ENCODE results near the gene PHF8.
A peak's percentile ranks its signal among the peaks of the same experiment; 100 is the strongest.

Gene PHF8

GRCh38 chrX:54012830-54013500 lies 31.3 kb downstream of the PHF8 start:
- no peak for DNase-seq (ENCODE audit: low read depth)

DNA sequence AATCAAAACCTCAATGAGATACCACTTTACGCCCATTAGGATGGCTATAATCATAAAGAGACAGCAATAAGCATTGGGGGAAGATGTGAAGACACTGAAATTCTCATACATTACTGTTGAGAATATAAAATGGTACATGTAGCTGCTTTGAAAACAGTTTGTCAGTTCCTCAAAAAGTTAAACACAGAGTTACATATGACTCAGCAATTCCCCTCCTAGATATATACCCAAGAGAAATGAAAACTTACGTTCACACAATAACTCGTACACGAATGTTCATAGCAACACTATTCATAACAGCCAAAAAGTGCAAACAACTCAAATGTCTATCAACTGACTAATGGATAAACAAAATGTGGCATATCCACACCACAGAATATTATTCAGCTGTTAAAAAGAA lies 36.6 kb downstream of the PHF8 start:
- no peak for DNase-seq (ENCODE audit: low read depth)

DNA sequence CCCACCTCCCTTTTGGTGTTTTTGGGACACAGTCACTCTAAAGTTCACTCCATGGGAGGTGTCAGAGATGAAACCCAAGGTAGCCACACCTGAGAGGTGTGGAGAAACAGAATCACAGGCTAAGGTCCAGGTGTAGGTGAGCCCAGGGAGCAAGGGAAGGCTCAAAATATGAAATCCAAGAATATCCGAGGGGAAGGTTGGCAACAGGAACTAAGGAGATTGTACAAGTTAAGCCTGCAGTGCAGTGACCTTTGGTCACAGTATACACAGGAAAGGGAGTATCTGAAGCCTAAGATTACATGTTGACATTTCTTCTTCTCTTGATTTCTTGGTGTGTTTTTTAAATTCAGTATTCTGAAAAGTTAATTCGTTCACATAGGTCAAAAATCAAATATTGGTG lies 46.5 kb downstream of the PHF8 start:
- DNase-seq (ENCODE audit: low read depth): no peak

DNA sequence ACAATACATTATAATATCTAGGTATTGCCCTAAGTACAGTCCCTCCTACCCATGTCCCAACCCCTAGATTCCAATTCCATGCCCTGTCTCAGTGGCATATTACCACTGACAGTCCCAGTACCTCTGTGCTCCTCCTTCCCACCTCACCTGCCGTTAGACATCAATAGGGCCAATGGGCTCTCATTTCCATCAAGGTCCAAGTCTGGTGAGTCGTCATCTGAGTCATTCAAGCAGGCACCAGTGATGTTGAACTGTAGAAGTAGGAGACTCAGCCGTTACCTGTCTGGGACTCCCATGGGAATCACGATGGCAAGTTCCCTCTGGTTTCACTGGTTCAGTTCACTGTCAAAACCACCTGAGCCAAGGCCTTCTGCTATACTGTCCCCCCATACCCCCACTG lies 51.7 kb downstream of the PHF8 start:
- DNase-seq (ENCODE audit: low read depth): no peak

DNA sequence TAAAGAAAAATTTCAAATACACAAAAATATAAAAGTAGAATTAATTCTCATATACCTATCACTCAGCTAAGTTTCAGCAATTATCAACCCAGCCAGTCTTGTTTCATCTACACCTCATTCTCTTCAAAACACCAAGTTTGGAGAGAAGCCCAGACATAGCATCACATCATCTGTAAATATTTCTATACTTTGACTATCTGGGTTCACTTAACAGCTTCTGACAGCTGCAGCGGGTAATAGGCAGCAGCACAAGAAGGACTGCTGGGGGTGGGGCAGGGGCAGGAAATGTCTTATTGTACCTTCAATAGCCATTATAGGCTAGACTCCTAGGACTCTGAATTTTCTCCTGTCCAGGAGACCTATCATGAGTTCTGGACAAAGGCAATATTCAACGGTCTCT lies 54.1 kb downstream of the PHF8 start:
- no peak for DNase-seq (ENCODE audit: low read depth)

DNA sequence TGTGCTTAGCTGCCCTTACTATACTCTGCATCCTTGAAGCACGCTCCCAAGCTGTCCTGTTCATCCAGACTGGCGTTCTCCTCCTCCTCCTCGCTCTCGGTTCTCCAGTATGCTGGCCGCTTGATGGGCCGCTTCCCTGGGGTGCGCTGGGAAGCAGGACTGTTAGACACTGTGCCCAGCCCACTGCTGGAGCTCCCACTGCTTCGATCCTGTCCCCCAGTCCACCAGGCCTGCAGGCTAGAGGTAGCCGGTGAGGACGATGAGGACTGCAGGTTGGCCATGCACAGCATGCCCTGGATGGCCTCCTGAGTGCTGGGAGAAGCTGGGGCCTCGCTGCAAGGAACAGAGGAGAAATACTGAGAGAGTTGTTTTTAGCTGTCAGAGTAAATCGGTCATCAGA lies 59.4 kb downstream of the PHF8 start:
- DNase-seq (ENCODE audit: low read depth): no peak

- no peak for DNase-seq (ENCODE audit: low read depth)
Measured at GRCh38 chrX:53974529-53974928, 69.7 kb downstream of the PHF8 start.

DNA sequence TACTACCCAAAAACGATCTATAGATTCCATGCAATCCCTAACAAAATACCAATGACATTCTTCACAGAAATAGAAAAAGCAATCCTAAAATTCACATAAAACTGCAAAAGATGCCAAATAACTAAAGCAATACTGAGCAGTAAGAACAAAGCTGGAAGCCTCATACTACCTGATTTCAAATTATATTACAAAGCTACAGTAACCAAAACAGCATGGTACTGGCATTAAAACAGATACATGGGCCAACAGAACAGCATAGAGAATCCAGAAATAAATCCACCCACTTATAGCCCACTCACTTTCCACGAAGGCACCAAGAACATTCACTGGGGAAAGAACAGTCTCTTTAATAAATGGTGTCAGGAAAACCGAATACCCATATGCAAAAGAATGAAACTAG lies 74.7 kb downstream of the PHF8 start:
- no peak for DNase-seq (ENCODE audit: low read depth)

- no peak for DNase-seq (ENCODE audit: low read depth)
Measured at GRCh38 chrX:53950130-53950733, 94.0 kb downstream of the PHF8 start.

DNA sequence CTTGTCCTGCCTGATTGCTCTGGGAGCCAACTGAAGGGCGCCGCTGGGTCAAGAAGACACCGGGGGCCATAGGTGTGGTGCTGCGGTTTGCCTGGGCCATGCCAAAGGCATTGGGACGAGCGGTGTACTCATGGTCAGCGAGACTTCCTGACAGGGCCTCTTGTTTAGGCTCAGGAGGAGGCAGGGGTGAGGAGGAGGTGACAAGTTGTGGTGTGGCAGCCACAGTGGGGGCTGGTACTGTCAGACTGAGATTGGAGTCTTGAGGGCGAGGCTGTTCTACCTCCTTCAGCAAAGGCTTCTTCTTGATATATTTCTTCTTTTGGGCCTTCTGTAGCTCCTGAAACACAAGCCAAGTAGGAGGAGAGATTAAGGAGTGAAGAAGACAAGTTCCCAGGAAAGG lies 104.1 kb downstream of the PHF8 start:
- no peak for DNase-seq (ENCODE audit: low read depth)

GRCh38 chrX:53939127-53939526 lies 105.1 kb downstream of the PHF8 start:
- DNase-seq (ENCODE audit: low read depth): no peak

DNA sequence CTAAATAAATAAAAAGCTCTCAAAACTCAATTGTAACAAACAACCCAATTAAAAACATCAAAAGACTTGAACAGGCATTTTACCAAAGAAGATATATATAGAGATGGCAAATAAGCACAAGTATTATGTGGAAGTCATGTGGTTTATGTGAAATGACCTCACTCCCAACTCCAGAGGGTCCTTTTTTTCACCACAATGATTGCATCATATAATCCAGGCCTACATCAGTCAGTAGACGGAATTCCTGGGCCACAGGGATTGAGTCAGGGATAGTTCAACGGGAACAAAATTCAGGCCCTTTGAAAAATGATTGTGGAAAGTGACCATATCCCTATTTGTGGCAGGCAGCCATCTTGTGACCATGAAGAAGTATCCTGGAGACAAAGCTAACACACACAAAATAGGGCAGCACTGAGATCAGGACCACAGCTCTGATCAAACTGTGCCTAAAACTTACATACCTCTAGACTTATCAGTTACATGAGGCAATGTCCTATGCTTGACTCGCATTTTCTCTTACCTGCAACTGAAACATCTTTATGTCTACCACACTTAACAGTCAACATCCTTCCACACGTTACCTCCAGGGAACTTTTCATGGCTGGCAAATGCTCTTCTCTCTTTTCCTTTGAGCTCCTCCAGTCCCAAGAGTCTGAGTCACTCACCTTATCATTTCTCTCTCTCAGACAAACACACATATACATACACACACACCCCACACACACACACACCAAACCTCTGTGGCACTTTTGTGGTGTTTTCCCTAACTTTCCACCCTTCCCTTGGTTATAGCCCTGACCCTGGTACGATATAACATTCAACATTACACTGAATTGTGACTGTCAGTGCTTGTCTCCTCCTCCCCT lies 113.5 kb downstream of the PHF8 start:
- peak; percentile 1 for DNase-seq (ENCODE audit: low read depth)

GRCh38 chrX:53926030-53926429 lies 118.2 kb downstream of the PHF8 start:
- no peak for DNase-seq (ENCODE audit: low read depth)

DNA sequence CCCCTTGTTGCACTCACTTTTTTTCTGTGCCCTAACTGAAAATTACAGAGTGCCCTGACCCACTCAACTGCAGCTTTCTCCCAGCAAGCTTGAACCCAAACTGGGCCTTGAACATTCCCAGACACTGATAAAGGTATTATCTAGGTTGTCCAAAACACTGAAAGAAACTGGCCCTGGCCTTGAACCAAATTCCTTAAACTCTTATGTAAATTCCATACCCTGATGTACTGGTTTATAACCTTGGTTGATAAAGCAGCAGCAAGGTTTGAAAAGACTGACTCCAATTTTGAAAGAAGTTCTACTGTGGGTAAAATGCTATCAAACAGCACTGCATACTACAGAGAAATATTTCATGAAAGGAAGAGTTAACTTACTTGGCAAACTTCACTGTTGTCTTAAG lies 125.6 kb downstream of the PHF8 start:
- DNase-seq (ENCODE audit: low read depth): no peak

DNA sequence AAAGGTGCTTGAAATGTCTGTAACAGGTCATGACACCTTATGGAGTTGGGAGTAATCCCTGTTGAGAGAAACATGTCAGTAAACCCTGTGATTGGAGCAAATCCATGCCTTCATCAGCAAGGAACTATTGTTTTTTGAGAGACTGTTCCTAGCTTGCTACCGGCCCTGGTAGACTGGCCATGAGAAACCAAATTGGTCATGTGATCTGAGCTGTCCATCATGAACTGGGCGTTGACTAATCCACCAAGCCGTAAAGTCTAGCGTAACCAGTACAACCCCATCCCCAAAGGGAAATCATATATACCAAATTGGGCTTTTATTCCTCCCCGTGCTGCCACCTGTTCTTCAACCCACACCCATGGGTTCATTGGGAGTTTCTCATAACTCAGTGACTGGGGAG lies 143.7 kb downstream of the PHF8 start:
- DNase-seq (ENCODE audit: low read depth): no peak

GRCh38 chrX:53895270-53895669 lies 149.0 kb downstream of the PHF8 start:
- DNase-seq (ENCODE audit: low read depth): no peak
